ENCODE measurements around the gene TSPAN32.

TSPAN32 gene

DNA sequence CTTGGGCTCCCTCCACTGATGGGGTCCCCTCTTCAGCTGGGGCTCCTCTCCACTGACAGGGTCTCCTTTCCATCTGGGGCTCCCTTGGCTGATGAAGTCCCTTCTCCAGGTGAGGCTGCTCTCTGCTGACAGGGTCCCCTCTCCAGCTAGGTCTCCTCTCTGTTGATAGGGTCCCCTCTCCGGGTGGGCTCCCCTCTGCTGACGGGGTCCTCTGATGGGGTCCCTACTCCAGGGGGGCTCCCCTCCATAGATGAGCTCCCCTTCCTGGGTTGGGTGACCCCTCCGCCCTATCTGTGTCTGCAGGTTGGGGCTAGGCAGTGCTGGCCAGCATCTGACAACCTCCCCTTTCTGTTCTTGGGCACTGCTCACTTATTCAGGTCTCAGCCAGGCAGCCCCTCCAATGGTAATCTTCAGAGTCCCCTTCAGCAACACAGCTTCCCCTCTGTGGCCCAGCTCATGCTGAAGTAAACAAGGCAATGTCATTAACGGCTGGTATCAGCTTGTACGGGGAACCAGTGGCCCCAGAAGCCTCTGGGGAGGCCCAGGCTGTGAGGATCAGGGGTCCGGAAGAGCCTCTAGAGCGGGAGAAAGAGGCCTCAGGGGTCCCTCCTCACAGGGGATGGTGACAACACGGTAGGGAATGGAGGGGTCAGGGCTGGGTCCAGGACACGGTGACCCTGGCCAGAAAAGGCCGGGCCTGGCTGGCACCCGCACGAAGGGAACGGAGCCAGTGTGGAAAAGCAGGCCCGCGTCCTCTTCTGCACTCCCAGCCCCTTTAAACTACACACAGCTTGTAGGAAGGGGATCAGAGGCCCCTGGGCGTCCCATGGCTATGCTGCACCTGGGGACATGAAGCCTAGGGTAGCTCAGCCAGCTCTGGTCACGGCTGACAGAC, 65.7 kb downstream of the TSPAN32 start:
- H3K4me3 ChIP-seq (ENCODE audit: low read length), result no peak overlapping the region

More for the DNA sequence above, 65.7 kb downstream of the TSPAN32 start:
- DNase-seq (ENCODE audit: low read depth, low spot score), result no peak
